Neural cell (in vitro differentiated cells): Measurements from ENCODE around the gene MBD1. TPM values are rescaled to one million over a fixed set of nuclear protein-coding genes. Genes with fewer than 3 reads are reported as not detected.

Experiments used
- H2AFZ ChIP-seq: fragments of 200-600, 300-800 bp; sonication (generic), shearing (Covaris generic); 2 replicates; pipeline ENCODE4 v1.6.0; 2014; ENCODE audit warnings: low read depth, mild to moderate bottlenecking, antibody characterized with exemption, low read length, moderate library complexity
- H3F3A ChIP-seq: fragments of 200-600 bp; shearing (Covaris generic); 2 replicates; pipeline ENCODE4 v1.6.1; 2016; ENCODE audit warnings: mild to moderate bottlenecking, moderate library complexity, mixed read lengths, antibody characterized with exemption, low read length; ENCODE audit not compliant: insufficient read depth, poor library complexity, severe bottlenecking
- H3K27ac ChIP-seq: fragments of 200-600, 300-800 bp; sonication (generic), shearing (Covaris generic); 2 replicates; pipeline ENCODE4 v1.5.1; 2014; ENCODE audit warnings: mild to moderate bottlenecking, low read length, moderate library complexity
- H3K27me3 ChIP-seq: fragments of 300-800, 200-600 bp; sonication (generic), shearing (Covaris generic); 2 replicates; pipeline ENCODE4 v1.6.0; 2014; ENCODE audit warnings: mild to moderate bottlenecking, low read depth, low read length, moderate library complexity; ENCODE audit not compliant: insufficient read depth
- H3K36me3 ChIP-seq: fragments of 300-800, 200-600 bp; sonication (generic), shearing (Covaris generic); 2 replicates; pipeline ENCODE4 v1.5.1; 2014; ENCODE audit warnings: mild to moderate bottlenecking, antibody characterized with exemption, low read length, moderate library complexity; ENCODE audit not compliant: insufficient read depth
- H3K4me2 ChIP-seq: fragments of 300-800, 200-600 bp; sonication (generic), shearing (Covaris generic); 2 replicates; pipeline ENCODE4 v1.6.0; 2014; ENCODE audit warnings: mild to moderate bottlenecking, low read length
- H3K4me3 ChIP-seq: fragments of 300-800, 200-600 bp; sonication (generic), shearing (Covaris generic); 2 replicates; pipeline ENCODE4 v1.5.1; 2014; ENCODE audit warnings: mild to moderate bottlenecking, low read length, moderate library complexity
- H3K79me2 ChIP-seq: fragments of 200-600 bp; shearing (Covaris generic); replicated peaks from 2 replicates; pipeline ENCODE4 v1.6.0; 2014; ENCODE audit warnings: mild to moderate bottlenecking, low read length, moderate library complexity; ENCODE audit not compliant: insufficient read depth
- H3K9ac ChIP-seq: fragments of 300-800, 200-600 bp; sonication (generic), shearing (Covaris generic); 2 replicates; pipeline ENCODE4 v1.6.1; 2016; ENCODE audit warnings: mild to moderate bottlenecking, low read length, mixed read lengths
- H3K9me2 ChIP-seq: fragments of 200-600 bp; shearing (Covaris generic); 2 replicates; pipeline ENCODE4 v1.6.1; 2016; ENCODE audit warnings: mild to moderate bottlenecking, low read length, mixed read lengths; ENCODE audit not compliant: insufficient read depth
- H3K9me3 ChIP-seq: fragments of 200-600, 300-800 bp; sonication (generic), shearing (Covaris generic); 2 replicates; pipeline ENCODE4 v1.6.1; 2016; ENCODE audit warnings: mild to moderate bottlenecking, mixed run types, low read length, moderate library complexity, mixed read lengths
- H4K20me1 ChIP-seq: fragments of 200-600 bp; shearing (Covaris generic); 2 replicates; pipeline ENCODE4 v1.6.1; 2016; ENCODE audit warnings: mild to moderate bottlenecking, mixed run types; ENCODE audit not compliant: insufficient read depth
- CTCF ChIP-seq: fragments of 450-650 bp; IDR thresholded peaks from 2 replicates; pipeline ENCODE4 v1.5.1; 2014; ENCODE audit warnings: antibody characterized with exemption, mild to moderate bottlenecking, moderate library complexity; ENCODE audit not compliant: poor library complexity, severe bottlenecking
- EP300 ChIP-seq: fragments of 450-650 bp; conservative IDR thresholded peaks from 2 replicates; pipeline ENCODE4 v1.6.1; 2014; ENCODE audit warnings: antibody characterized with exemption, mild to moderate bottlenecking, moderate library complexity; ENCODE audit not compliant: poor library complexity, severe bottlenecking
- EZH2 ChIP-seq: fragments of 200-600, 300-800 bp; shearing (Covaris generic), sonication (generic); IDR thresholded peaks from 2 replicates; pipeline ENCODE4 v1.6.1; 2014; ENCODE audit warnings: antibody characterized with exemption, low read length, borderline replicate concordance, mild to moderate bottlenecking; ENCODE audit not compliant: insufficient read depth, poor library complexity, severe bottlenecking
- MXI1 ChIP-seq: fragments of 450-650 bp; conservative IDR thresholded peaks from 2 replicates; pipeline ENCODE4 v1.6.1; 2014; ENCODE audit warnings: antibody characterized with exemption, mild to moderate bottlenecking; ENCODE audit not compliant: poor library complexity, severe bottlenecking
- POLR2AphosphoS5 ChIP-seq: IDR thresholded peaks from 2 replicates; pipeline ENCODE4 v1.6.1; 2012
- RAD21 ChIP-seq: fragments of 450-650 bp; conservative IDR thresholded peaks from 2 replicates; pipeline ENCODE4 v1.6.1; 2014; ENCODE audit warnings: antibody characterized with exemption, mild to moderate bottlenecking, moderate library complexity
- REST ChIP-seq: IDR thresholded peaks from 2 replicates; pipeline ENCODE4 v1.6.1; 2012; ENCODE audit warnings: borderline replicate concordance
- SMC3 ChIP-seq: fragments of 450-650 bp; conservative IDR thresholded peaks from 2 replicates; pipeline ENCODE4 v1.6.1; 2014; ENCODE audit warnings: antibody characterized with exemption, mild to moderate bottlenecking, moderate library complexity; ENCODE audit not compliant: poor library complexity
- TAF1 ChIP-seq: IDR thresholded peaks from 2 replicates; pipeline ENCODE4 v1.6.1; 2012; ENCODE audit warnings: low read depth
- polyA plus RNA-seq: library from polyadenylated mRNA; depleted of rRNA; stranded (reverse); fragments of >200 nt; gene quantifications from 2 replicates; pipeline ENCODE4 v1.2.3, GENCODE V29; 2014

The MBD1 gene
- polyA plus RNA-seq, 1 donor from 2014 or later = 106 TPM

GRCh38 chr18:50281972-50282520 lies 723 bp upstream of the MBD1 start:
- peak overlapping the region; percentile 90 for H2AFZ ChIP-seq
- no peaks in the 10 kb centered on the region for H3K27me3 ChIP-seq
- H3F3A ChIP-seq = no peaks in the 10 kb centered on the region
- peak overlapping the region; percentile 95 for H3K4me2 ChIP-seq
- peak overlapping the region; percentile 82 for H3K4me3 ChIP-seq
- H3K9me3 ChIP-seq = no peaks in the 10 kb centered on the region
- H3K9me2 ChIP-seq = no peaks in the 10 kb centered on the region
- H3K79me2 ChIP-seq = peaks cover 26% of the 10 kb centered on the region
- peak overlapping the region; percentile 90 for H3K9ac ChIP-seq
- no peaks in the 10 kb centered on the region for H3K36me3 ChIP-seq
- H4K20me1 ChIP-seq = no peaks in the 10 kb centered on the region
- H3K27ac ChIP-seq = peak overlapping the region; percentile 95
- TF ChIP-seq CTCF (no peak), SMC3 (no peak), EP300 (no peak), TAF1 (no peak), EZH2 (no peak), RAD21 (no peak), REST (no peak), MXI1 (no peak)

- H3K4me3 ChIP-seq = peak overlapping the region; percentile 82
- TF ChIP-seq MXI1 = no peak
- TF ChIP-seq POLR2AphosphoS5 = no peak
- TF ChIP-seq EP300 = no peak
- TF ChIP-seq RAD21 = no peak
- TF ChIP-seq REST = no peak
- no peak for TF ChIP-seq CTCF
- no peak for TF ChIP-seq SMC3
- no peak for TF ChIP-seq EZH2
- no peak for TF ChIP-seq TAF1
- H2AFZ ChIP-seq = peak overlapping the region; percentile 81
- no peaks in the 10 kb centered on the region for H3K9me2 ChIP-seq
- no peaks in the 10 kb centered on the region for H4K20me1 ChIP-seq
- peak overlapping the region; percentile 90 for H3K9ac ChIP-seq
- H3K79me2 ChIP-seq = peaks cover 26% of the 10 kb centered on the region
- peak overlapping the region; percentile 74 for H3K4me2 ChIP-seq
- no peaks in the 10 kb centered on the region for H3K36me3 ChIP-seq
- no peaks in the 10 kb centered on the region for H3K9me3 ChIP-seq
- peak overlapping the region; percentile 95 for H3K27ac ChIP-seq
- no peaks in the 10 kb centered on the region for H3K27me3 ChIP-seq
- no peaks in the 10 kb centered on the region for H3F3A ChIP-seq
These were observed 522 bp downstream of the MBD1 start for GRCh38 chr18:50280707-50281294.
